HuH-7.5 (cell line): Measurements from ENCODE around the gene CARMIL3.
A peak's percentile ranks its signal among the peaks of the same experiment; 100 is the strongest.

Experiments used
- DNase-seq: peaks from one replicate; pipeline ENCODE4 v3.0.0; 2011; ENCODE audit warnings: low spot score

CARMIL3 gene

DNA sequence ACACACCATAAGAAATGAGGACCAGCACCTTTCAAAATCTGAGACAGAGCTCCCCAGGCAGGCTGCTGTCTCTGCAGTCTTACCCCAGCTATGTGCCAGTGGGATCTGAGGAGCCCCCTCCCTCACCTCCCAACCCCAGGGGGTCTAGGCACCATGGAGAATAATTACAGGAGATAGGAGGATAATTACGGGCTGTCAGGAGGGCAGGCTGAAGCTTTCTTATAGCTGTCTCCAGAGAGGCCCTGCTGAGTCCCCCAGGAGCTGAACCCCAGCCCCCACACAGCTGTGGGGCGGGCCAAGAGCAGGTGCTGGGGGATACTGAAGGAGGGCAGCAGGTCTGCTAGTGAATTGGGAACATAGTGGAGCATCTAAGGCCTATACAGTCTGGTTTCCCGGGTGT is 26.3 kb downstream of the CARMIL3 start:
- DNase-seq = no peak

DNA sequence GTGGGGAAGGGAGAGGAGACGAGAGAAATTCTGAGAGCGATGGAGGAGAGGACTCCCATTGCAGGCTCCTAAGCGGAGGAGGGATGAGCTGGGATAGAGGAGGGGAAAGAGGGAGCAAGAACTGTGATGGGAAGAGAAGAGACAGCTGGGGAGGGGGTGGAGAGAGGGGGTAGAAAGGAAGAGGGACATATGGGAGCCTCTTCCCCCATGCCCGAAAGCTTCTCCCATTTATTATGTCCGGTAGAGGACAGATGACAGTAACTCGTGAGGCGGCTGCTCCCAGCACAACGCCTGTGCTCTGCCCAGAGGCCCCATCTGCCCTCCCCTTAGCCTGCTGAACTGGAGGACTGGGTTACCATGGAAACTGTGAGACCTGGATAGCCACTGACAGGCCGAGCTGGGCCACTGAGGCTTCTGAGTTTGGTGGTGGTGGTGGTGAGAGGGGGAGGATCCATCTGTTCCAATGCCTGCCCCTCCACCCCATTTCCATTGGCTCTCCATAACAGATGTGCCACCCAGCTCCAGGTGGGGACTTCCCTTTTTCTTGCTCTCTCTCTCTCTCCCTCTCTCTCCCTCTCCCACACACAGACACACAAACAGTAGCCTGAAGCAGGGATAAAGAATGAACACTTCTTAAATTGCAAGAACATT is 27.8 kb downstream of the CARMIL3 start:
- DNase-seq = no peak

- DNase-seq = no peak
Measured at GRCh38 chr14:24080142-24080530, 28.3 kb downstream of the CARMIL3 start.

DNA sequence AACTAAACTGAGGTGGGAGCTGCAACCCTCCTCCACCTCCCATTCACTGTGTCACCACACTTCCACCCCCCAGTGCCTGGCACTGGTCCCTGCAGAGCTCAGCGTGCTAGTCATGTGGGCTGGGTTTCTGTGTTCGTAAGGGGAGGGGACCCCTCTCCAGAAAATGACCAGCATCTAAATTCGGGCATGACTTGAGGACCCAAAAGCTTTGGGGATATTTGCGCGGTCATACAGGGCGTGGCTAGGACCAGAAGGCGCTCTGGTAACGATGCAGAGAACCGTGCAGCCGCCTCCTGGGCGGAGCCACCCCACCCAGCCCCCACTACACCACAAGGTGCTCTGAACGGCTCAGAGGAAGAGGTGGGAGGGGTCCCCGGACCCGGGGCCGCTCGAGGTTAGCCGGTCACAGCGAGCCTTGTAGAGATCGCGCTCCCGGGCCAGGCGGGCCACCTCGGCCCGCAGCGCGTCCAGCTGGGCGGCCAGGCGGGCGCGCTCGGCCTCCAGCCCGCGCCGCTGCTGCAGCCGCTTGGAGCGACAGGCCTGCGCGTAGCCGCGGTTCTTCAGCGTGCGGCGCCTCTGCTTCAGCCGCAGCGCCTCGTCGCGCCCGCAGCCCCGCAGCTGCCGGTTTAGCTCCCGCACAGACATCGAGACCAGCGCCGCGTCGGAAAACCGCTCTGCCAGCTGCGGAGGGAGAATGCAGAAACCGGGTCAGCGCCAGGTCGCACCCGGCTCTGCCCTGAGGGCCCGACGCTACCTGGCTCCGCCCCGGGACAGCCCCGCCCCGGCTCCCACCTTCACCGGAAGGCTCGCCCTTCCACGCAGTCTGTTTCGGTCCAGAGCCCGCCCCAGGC is 29.3 kb downstream of the CARMIL3 start:
- peak; percentile 88 for DNase-seq

DNA sequence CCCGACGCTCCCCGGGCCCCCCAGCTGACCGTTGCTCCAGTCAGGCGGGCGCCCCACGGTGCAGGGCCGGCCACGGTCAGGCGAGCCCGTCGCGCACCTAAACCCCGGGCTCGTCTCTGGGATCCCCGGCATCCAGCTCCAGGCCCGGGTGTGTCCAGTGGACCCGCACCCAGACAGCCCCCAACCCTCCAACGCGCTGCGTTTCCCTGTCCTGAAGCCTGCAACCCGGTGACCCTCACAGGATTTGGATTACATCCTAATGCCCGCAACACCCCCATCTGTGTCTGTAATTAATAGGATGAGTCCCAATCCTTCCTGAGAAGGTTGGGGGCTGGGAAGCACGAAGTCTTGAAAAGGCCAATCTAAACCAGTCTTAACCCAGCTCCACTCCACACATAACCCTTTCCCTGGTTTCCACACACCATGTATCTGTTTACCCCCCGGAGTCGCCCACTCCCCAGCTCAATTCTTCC is 30.0 kb downstream of the CARMIL3 start:
- no peak for DNase-seq

GRCh38 chr14:24082411-24083080 is 30.7 kb downstream of the CARMIL3 start:
- no peak for DNase-seq

DNA sequence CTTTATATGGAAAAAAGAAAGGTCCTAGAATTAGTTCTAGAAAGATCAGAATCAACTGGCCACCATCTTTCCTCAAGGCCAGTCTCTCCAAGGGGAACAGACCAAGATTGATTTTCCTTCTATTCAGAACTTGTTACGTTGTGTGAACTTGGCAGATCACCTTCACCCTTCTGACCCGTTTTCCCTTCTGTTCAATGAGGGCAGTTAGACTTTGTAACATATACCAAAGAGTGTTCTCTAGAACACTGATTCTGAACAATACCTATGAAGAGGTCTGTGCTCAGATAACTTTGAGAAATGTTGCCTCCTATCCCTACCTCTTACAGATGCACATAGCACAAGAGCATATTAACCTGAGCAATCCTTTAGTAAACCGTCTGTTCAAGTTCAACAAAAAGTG is 31.7 kb downstream of the CARMIL3 start:
- DNase-seq = no peak

- DNase-seq = no peak
Measured at GRCh38 chr14:24084440-24084839, 32.6 kb downstream of the CARMIL3 start.

DNA sequence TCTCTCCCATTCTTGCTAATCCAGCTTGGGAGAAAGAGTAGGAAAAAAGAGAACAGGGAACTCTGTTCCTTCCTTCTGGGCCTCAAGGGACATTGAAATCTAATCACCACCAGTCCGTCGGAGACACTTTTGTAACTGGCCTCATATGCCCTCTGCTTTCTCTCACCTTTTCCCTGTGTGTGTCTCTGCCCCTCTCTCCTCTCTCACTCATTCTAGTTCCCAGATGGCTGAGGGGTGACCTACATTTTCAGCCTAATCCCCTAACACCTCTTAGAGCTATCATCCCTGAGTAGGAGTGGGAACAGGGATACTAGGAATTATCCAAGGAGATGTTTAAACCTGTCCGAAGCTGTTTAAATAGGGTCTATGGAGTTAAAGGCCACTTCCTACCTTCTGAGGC is 33.4 kb downstream of the CARMIL3 start:
- no peak for DNase-seq

DNA sequence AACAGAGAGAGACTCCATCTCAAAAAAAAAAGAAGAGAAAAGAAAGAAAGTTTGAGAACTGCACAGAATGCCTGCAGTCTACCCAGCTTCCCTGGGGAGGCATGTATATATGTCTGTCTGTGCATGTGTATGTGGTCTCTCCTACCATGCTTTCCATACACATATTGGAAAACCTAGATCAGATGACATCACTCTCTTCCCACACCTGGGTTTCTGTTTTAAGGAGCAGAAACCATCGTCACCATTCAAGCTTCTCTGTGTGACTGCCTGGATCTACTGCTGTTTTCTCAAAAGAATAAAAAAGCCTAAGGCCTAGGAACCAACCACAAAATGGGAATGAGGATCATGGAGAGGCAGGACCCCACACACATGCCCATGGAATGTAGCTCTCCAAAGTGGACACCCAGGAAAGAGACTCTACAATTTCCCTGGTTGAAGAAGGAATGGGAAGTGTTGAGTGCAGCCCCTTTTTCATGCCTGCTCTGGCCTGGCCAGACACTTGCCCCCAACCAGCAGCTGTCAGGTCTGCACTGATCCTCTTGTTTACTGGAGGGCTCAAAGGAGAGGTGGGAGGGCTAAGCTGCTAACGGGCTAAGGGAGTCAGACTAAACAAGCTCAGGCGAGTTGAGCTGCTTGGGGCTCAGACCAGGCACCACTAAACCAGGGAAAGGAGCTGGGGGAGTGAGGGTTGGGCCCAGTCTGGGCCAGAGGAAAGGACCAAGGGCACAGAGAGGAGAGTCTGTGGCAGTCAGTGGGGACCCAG is 34.6 kb downstream of the CARMIL3 start:
- DNase-seq = no peak

DNA sequence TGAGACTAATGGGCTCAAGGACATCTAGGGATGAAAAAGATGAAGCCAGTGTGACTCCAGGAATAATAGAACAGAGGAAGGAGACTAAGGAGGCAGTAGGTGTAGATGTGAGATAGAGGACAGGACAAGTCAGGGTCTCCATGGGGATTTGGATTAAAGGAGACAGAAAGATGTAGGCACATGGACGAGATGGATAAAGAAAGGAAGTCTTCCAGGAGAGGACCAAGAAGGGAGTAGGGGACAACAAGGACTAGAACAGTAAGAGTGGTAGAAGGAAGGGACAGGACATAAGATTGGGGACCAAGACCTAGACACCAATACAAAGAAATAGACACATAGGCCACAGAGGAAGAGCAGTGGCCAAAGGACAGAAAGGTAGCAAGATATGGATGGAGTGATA is 35.2 kb downstream of the CARMIL3 start:
- DNase-seq = no peak

DNA sequence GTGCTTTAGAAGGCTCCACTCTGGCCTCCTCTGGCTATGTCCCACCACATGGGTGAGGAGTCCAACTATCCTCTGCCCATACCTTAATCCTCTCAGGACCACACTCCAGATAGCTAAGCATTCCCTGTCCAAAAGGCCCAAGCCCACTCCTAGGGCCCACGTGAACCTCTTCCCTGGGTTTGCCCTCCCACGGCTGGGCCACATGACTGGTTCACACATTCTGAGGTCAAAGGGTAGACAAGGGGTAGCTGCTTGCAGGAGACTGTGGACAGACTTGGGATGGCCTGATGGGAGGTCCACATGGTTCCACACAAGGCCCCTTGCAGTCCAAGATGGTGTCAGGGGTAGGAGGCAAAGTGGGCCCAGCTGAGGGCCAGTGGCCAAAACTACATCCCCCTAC is 36.3 kb downstream of the CARMIL3 start:
- DNase-seq = no peak

DNA sequence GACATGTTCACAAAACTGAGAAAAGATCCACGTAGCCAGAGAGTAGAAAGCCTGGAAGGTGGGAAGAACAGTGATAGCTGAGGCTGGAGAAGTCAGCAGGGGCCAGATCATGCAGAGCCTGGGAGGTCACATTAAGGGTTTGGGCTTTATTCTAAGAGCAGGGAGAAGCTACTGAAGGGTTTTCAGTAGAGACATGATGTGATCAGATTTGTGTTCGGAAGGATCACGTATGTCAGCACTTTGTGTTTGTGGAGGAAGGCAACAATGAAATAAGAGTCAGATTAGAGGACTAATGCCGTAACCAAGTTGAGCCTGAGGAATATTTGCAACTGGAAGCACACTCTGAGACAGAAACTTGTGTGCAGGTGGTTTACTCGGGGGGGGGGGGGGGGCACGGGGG is 38.1 kb downstream of the CARMIL3 start:
- DNase-seq = no peak

- DNase-seq = no peak
Measured at GRCh38 chr14:24092110-24092504, 40.3 kb downstream of the CARMIL3 start.

- no peak for DNase-seq
Measured at GRCh38 chr14:24092505-24093206, 40.8 kb downstream of the CARMIL3 start.

GRCh38 chr14:24093207-24093900 is 41.5 kb downstream of the CARMIL3 start:
- DNase-seq = no peak

- peak; percentile 98 for DNase-seq
Measured at GRCh38 chr14:24093901-24094840, 42.4 kb downstream of the CARMIL3 start, which contains the start of gene PCK2. TSS of gene PCK2 (plus strand) at chr14:24094311. CDS start at chr14:24094406, 95 bp downstream.

DNA sequence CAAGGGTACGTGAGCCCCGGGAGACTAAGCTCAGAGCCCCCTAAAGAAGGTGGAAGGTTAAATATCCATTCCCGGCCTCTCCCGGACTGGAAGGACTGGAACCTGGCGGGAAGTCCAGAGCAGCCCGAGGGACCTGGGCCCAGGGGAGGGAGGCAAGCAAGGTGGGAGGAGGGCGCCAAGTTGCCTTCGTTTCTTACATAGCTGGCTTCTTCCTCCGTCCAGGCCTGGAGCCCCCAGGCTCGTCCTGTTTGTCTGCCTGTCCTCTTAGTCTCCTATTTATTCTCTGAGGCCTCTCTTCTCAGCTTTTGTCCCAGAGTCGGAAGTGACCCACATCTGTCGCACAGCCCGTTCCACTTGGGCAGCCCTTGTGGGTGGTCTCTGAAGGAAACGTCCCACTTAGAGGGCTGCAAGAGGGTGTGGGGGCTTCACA is 43.0 kb downstream of the CARMIL3 start:
- no peak for DNase-seq

DNA sequence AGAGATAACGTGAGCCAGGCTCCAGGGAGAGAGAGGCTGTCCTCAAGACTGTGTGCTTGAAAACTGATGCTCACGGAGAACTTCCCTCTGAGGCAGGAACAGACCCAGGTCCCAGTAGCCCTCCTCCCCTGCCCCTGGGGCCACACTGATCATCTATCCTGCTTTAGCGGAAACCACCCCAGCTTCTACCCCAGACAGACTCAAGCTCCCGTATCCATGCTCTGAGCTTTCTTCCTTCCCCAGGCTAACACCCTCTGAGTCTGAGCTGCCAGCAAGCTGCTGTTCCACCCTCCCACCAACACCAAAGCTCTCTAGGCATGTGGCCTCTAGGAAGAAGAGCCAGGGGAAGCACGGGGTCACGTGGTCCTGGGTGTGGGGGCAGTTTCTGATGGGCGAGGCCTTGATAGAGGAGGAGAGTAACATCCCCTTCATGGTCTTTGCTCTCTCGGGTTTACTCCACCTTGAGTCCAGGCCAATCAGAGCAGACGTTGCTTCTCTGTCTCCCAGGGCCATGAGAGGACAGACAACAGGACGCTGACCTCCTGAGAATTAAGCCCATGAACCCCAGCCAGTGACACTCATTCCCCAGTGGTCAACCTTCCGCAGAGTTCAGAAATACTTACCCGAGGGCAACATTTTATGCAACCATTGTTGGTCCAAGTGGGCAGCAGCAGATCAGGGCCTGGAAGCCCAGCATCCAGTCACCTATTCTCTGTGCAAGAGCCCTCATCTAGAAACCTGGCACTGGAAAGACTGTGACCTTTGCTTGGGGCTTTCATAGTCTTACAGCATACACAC is 43.7 kb downstream of the CARMIL3 start:
- peak; percentile 86 for DNase-seq
